CD4-positive, alpha-beta T cell (primary cell): ENCODE results near the gene CHST10. TPM values are rescaled to one million over a fixed set of nuclear protein-coding genes. Genes with fewer than 3 reads are reported as not detected.

Experiments
- ATAC-seq: fragments of 200-7000 bp; cut with Tn5 transposase; one replicate; pipeline ENCODE4 v1.10.0; 2022; ENCODE audit warnings: mild to moderate bottlenecking; ENCODE audit not compliant: poor library complexity
- CTCF ChIA-PET: fragments of 350-600 bp; sonication (Branson Sonifier 250); formaldehyde crosslinking; loops from one replicate; lab custom pipeline; 2021; ENCODE audit warnings: antibody characterized with exemption, inconsistent platforms; lab: Charles Lee
- POLR2A ChIA-PET: fragments of 350-600 bp; sonication (Branson Sonifier 250); formaldehyde crosslinking; loops from one replicate; lab custom pipeline; 2021; ENCODE audit warnings: antibody characterized with exemption, inconsistent platforms; lab: Charles Lee
- DNase-seq, 14 experiments: peaks; one replicate each; pipeline ENCODE4 v3.0.0-alpha.2; 2013 to 2020; ENCODE audit warnings: mixed read lengths in 2 of 14
- H3K27ac ChIP-seq, 2 donors: one replicate each; pipeline versions ENCODE4 v1.5.1 to v1.7.0; 2013; ENCODE audit warnings: low read length in 2 of 2, low read depth in 1 of 2, mild to moderate bottlenecking in 1 of 2
- H3K27me3 ChIP-seq, 2 experiments: 1 replicate in 1 of 2; 2 replicates in 1 of 2; pipeline versions ENCODE4 v1.6.1 to v1.7.0; 2013; ENCODE audit warnings: low read length in 2 of 2, control low read depth in 1 of 2, mild to moderate bottlenecking in 1 of 2, moderate library complexity in 1 of 2; ENCODE audit not compliant: insufficient read depth in 2 of 2, control insufficient read depth in 1 of 2
- H3K36me3 ChIP-seq: one replicate; pipeline ENCODE4 v1.6.1; 2013; ENCODE audit warnings: low read length, control low read depth; ENCODE audit not compliant: insufficient read depth
- H3K4me1 ChIP-seq: one replicate; pipeline ENCODE4 v1.6.1; 2013; ENCODE audit warnings: low read length, control low read depth; ENCODE audit not compliant: insufficient read depth
- H3K4me3 ChIP-seq: one replicate; pipeline ENCODE4 v1.5.1; 2013; ENCODE audit warnings: mild to moderate bottlenecking, low read length, moderate library complexity
- H3K9me3 ChIP-seq, 2 experiments: 1 replicate in 1 of 2; 2 replicates in 1 of 2; pipeline versions ENCODE4 v1.6.1 to v1.7.0; 2013; ENCODE audit warnings: low read length in 2 of 2, mild to moderate bottlenecking in 2 of 2, control low read depth in 1 of 2, moderate library complexity in 1 of 2; ENCODE audit not compliant: control insufficient read depth in 1 of 2, insufficient read depth in 1 of 2
- H3K27ac Mint-ChIP-seq: one replicate; pipeline ENCODE4 v1.8.0; 2020; ENCODE audit warnings: mixed read lengths
- H3K27me3 Mint-ChIP-seq: one replicate; pipeline ENCODE4 v1.8.0; 2021; ENCODE audit warnings: mixed read lengths
- H3K36me3 Mint-ChIP-seq: one replicate; pipeline ENCODE4 v1.8.0; 2021; ENCODE audit warnings: low read depth, mixed read lengths
- H3K4me1 Mint-ChIP-seq: one replicate; pipeline ENCODE4 v1.8.0; 2021; ENCODE audit warnings: low read depth, mixed read lengths
- H3K4me3 Mint-ChIP-seq: one replicate; pipeline ENCODE4 v1.8.0; 2020; ENCODE audit warnings: mild to moderate bottlenecking, mixed read lengths
- H3K9me3 Mint-ChIP-seq: one replicate; pipeline ENCODE4 v1.8.0; 2020; ENCODE audit warnings: mixed read lengths
- intact Hi-C, 2 experiments: fragments of 100-400 bp; cut with DNase I in 1 of 2; cut with micrococcal nuclease in 1 of 2; formaldehyde crosslinking; loops; one replicate each; pipeline versions ENCODE4 v1.15.1 to v1.9.0; 2023 to 2025; cut with DNase I, micrococcal nuclease
- total RNA-seq, 174 experiments: library from RNA in 2 of 174; stranded (reverse) in 2 of 174; gene quantifications; one replicate each; pipeline ENCODE4 v1.2.3 and lab custom pipeline; 2021 to 2026
- TF ChIP-seq, protein P1 (sequence below): fragments of 200-600 bp; IDR thresholded peaks from one replicate; pipeline ENCODE4 v1.8.0; 2022; ENCODE audit warnings: antibody characterized with exemption, mild to moderate bottlenecking

The CHST10 gene
- total RNA-seq, 2 experiments from 2014 or later = 1.5 to 1.9 TPM

DNA sequence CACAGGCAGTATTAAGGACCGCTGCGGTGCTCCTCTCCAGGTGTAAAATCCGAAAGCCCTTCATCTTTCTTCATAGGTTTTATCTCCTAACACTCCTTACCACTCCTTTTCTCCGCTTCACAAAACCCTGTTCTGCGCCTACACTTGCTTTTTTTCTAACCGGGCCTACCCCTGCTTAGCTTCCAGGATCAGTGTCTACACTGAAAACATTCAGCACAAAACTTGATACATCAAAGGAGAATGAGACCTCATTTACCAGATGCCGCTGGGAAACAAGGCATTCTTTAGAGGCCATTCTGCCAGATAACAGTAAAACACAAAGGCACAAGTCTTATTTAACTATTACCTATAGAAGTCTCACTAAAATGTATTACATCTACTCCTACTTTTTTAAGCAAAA, 13.1 kb downstream of the CHST10 start:
- H3K27ac ChIP-seq = no peak overlapping the region
- CTCF ChIA-PET = no interaction called here
- H3K27me3 Mint-ChIP-seq = no peaks in the 10 kb centered on the region
- DNase-seq = no peak
- H3K9me3 Mint-ChIP-seq = no peaks in the 10 kb centered on the region
- TF ChIP-seq, protein P1, sequence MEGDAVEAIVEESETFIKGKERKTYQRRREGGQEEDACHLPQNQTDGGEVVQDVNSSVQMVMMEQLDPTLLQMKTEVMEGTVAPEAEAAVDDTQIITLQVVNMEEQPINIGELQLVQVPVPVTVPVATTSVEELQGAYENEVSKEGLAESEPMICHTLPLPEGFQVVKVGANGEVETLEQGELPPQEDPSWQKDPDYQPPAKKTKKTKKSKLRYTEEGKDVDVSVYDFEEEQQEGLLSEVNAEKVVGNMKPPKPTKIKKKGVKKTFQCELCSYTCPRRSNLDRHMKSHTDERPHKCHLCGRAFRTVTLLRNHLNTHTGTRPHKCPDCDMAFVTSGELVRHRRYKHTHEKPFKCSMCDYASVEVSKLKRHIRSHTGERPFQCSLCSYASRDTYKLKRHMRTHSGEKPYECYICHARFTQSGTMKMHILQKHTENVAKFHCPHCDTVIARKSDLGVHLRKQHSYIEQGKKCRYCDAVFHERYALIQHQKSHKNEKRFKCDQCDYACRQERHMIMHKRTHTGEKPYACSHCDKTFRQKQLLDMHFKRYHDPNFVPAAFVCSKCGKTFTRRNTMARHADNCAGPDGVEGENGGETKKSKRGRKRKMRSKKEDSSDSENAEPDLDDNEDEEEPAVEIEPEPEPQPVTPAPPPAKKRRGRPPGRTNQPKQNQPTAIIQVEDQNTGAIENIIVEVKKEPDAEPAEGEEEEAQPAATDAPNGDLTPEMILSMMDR = no peak
- no peaks in the 10 kb centered on the region for H3K27me3 ChIP-seq
- no peaks in the 10 kb centered on the region for H3K36me3 ChIP-seq
- peaks cover 7% of the 10 kb centered on the region for H3K36me3 Mint-ChIP-seq
- no peaks in the 10 kb centered on the region for H3K4me1 Mint-ChIP-seq
- H3K4me3 Mint-ChIP-seq = no peak overlapping the region
- H3K9me3 ChIP-seq = no peaks in the 10 kb centered on the region
- H3K4me1 ChIP-seq = no peaks in the 10 kb centered on the region
- intact Hi-C loops = no loop called here
- no peak overlapping the region for H3K27ac Mint-ChIP-seq
- POLR2A ChIA-PET = no interaction called here
- H3K4me3 ChIP-seq = no peak overlapping the region
- ATAC-seq = no peak

DNA sequence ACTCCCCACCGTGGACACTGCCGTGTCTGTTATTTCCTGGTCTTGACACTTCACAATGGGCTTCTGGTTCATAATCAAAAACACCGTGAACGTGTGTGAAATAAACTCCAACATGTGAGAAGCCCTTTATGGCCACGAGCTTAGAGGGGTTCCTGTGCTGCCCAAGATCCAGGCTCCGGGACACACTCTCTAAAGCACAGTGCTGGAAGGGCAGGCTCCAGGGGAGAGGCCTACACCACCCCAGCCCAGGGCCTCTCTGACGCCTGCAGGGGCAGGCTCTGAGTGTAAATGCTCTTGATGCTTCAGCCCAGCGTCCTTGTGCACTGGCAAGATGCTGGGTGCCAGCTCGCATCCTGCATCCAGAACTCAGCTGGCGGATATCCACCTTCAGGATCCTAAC, 13.7 kb downstream of the CHST10 start:
- ChIA-PET CTCF (no interaction called here), POLR2A (no interaction called here)
- no peaks in the 10 kb centered on the region for H3K36me3 ChIP-seq
- DNase-seq = no peak
- TF ChIP-seq, protein P1 = no peak
- H3K27ac Mint-ChIP-seq = no peak overlapping the region
- no peaks in the 10 kb centered on the region for H3K9me3 ChIP-seq
- no peak for ATAC-seq
- no peaks in the 10 kb centered on the region for H3K27me3 Mint-ChIP-seq
- H3K4me1 Mint-ChIP-seq = no peaks in the 10 kb centered on the region
- no peaks in the 10 kb centered on the region for H3K4me1 ChIP-seq
- no peaks in the 10 kb centered on the region for H3K27me3 ChIP-seq
- H3K36me3 Mint-ChIP-seq = peaks cover 7% of the 10 kb centered on the region
- no peak overlapping the region for H3K27ac ChIP-seq
- H3K4me3 Mint-ChIP-seq = no peak overlapping the region
- no peaks in the 10 kb centered on the region for H3K9me3 Mint-ChIP-seq
- intact Hi-C loops = no loop called here
- no peak overlapping the region for H3K4me3 ChIP-seq

DNA sequence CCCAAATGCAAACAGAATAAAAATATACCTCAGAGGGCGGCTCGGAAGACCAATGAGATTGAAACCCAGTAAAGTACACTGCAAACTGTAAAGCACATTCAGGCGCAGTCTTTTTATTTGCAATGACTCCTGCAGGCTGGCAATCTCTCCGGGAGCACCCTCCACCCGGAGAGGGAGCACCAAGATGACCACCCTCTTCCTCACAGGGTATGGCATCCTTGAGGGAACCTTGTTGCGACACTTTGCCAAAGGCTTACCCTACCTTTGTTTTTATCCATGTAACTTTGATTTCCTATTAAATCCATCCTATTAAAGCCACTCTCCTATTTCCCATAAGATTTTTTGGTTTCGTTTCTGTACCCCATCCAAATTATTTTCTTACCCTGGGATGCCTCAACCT, 16.2 kb downstream of the CHST10 start:
- intact Hi-C loops = no loop called here
- no peaks in the 10 kb centered on the region for H3K9me3 Mint-ChIP-seq
- Histone ChIP-seq H3K4me3 (no peak overlapping the region), H3K27ac (no peak overlapping the region), H3K4me1 (no peaks in the 10 kb centered on the region), H3K36me3 (no peaks in the 10 kb centered on the region), H3K9me3 (no peaks in the 10 kb centered on the region), H3K27me3 (no peaks in the 10 kb centered on the region)
- H3K4me1 Mint-ChIP-seq = no peaks in the 10 kb centered on the region
- no peaks in the 10 kb centered on the region for H3K27me3 Mint-ChIP-seq
- DNase-seq = no peak
- ChIA-PET POLR2A (no interaction called here), CTCF (no interaction called here)
- no peak for ATAC-seq
- no peak overlapping the region for H3K4me3 Mint-ChIP-seq
- H3K36me3 Mint-ChIP-seq = peaks cover 7% of the 10 kb centered on the region
- TF ChIP-seq, protein P1 = no peak
- no peak overlapping the region for H3K27ac Mint-ChIP-seq
